Gastrocnemius medialis (tissue), 4 donors: ENCODE data around the gene LDHAL6A.

Experiments
- CTCF ChIP-seq, 5 experiments: fragments of 450-650 bp in 3 of 5; fragments of 200-600 bp in 2 of 5; sonication (generic) in 2 of 5; IDR thresholded peaks in 4 of 5; conservative IDR thresholded peaks in 1 of 5; 1 replicate in 4 of 5; 2 replicates in 1 of 5; pipeline ENCODE4 v1.5.1; 2016 to 2019; ENCODE audit warnings: antibody characterized with exemption in 5 of 5, mild to moderate bottlenecking in 3 of 5, moderate library complexity in 3 of 5
- POLR2A ChIP-seq, 2 donors: fragments of 450-650 bp; IDR thresholded peaks; one replicate each; pipeline ENCODE4 v1.6.1; 2017; ENCODE audit warnings: antibody characterized with exemption in 2 of 2, mild to moderate bottlenecking in 2 of 2, moderate library complexity in 2 of 2

GRCh38 chr11:18408558-18409291 lies 46.9 kb upstream of the LDHAL6A start:
- TF ChIP-seq POLR2A (IDR thresholded peaks at IDR 0.05), result no peak
- no peak for TF ChIP-seq CTCF (IDR thresholded peaks at IDR 0.05 in 4 of 5, conservative IDR thresholded peaks at IDR 0.05 in 1 of 5)
